ENCODE measurements around the gene SLC6A8. TPM values are rescaled to one million over a fixed set of nuclear protein-coding genes. Genes with fewer than 3 reads are reported as not detected.

The SLC6A8 gene
- total and polyA plus RNA-seq, 2 of the 4 experiments (the other 2 are of a cell fraction): 7.2 to 25.5 TPM

DNA sequence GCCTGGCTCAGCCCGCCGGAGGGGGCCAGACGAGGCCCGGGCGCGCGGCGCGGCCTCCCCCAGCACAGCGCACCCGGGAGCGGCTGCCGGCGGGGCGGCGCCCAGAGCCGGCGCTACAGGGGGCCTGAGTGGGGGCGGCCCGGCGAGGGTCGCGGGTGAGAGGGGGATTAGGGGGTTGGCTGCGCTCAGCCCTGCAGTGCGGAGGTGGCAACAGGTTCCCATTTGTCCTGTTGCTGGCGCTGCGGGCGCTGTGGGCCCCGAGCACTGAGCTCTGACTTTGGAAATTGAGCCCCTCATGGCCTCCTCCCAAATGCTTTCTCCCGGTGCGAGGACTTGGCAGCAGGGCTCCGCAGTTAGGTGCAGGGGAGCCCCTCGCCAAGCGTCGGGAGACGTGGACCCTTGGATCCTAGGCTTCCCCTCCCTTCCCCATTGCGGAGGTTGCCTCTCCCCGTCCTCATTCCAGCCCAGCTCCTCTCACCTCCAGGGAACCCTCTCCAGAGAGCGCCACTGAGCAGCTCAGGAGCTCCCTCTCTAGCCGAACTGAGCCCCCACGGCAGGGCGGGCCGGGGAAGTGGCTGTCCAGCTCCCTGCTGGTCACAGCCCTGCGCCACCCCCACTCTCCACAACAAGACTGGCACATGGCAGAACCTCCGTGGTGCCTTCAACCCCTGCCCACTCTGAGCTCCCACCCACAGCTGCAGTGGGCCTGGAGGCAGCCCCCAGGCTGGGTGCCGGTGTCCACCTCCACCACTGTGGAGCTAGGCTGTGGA lies 43.2 kb upstream of the SLC6A8 start:
- dilution Hi-C loops (cut with HindIII; ENCODE audit: low sequenced_read_pairs, unreplicated experiment): no loop called here
- H3K27me3 ChIP-seq (ENCODE audit: control insufficient read depth, insufficient read depth, low read length): peaks cover 66% of the 10 kb centered on the region
- ATAC-seq (ENCODE audit: low read depth): no peak

More for the DNA sequence above, 43.2 kb upstream of the SLC6A8 start:
- BruUV-seq (replicated peaks): no TSS peak
- H2AFZ ChIP-seq (replicated peaks; ENCODE audit: low read length, poor library complexity): peak overlapping the region; percentile 43
- H2BK120ac ChIP-seq (ENCODE audit: low read depth, low read length): no peak overlapping the region
- TF ChIP-seq NFE2L2 (IDR thresholded peaks at IDR 0.05; ENCODE audit: low read depth, low read length): no peak
- ChIA-PET POLR2A (ENCODE audit: unreplicated experiment) (no interaction called here), CTCF (interaction anchor here (0.6 kb wide), 1 partner anchor 12 kb away, joined by 3 read pairs; no protein-coding TSS in a partner anchor)
- no peak overlapping the region for H4K5ac ChIP-seq (ENCODE audit: low read depth, low read length)
- H3K23ac ChIP-seq (ENCODE audit: low read depth, low read length): no peak overlapping the region
- no peak overlapping the region for H2BK20ac ChIP-seq (ENCODE audit: low read depth, low read length)
- peaks cover 4% of the 10 kb centered on the region; the same call in 1 of the 2 replicates for H3K9me3 ChIP-seq (ENCODE audit: control insufficient read depth, insufficient read depth, low read length)
- no peak overlapping the region for H3K4ac ChIP-seq (ENCODE audit: low read depth, low read length)
- H2BK5ac ChIP-seq (ENCODE audit: low read depth, low read length, poor library complexity, severe bottlenecking): no peak overlapping the region
- H3K4me1 ChIP-seq (ENCODE audit: control insufficient read depth, insufficient read depth, low read length): no peaks in the 10 kb centered on the region
- H3K4me2 ChIP-seq (ENCODE audit: low read depth, low read length): no peak overlapping the region
- H3K79me1 ChIP-seq (ENCODE audit: low read depth in 1 of 2, low read length in 2 of 2): no peaks in the 10 kb centered on the region
- no peak overlapping the region for H4K91ac ChIP-seq (ENCODE audit: insufficient read depth, low read depth, low read length)
- H3K18ac ChIP-seq (ENCODE audit: low read depth, low read length): no peak overlapping the region
- no peak overlapping the region for H2BK15ac ChIP-seq (ENCODE audit: low read depth, low read length)
- 25% methylated on average over 7 of the region's 46 CpGs; no CpG with 5 or more reads in 1 of the 2 experiments for WGBS, 2 experiments (ENCODE audit: extremely low coverage in 2 of 2, insufficient read length in 1 of 2)
- DNase-seq: no peak
- in situ Hi-C loops (cut with MboI; ENCODE audit: low sequenced_read_pairs): no loop called here
- intact Hi-C loops (cut with micrococcal nuclease): loop anchor here (1.0 kb wide), 1 partner anchor 34 kb away; no protein-coding TSS in a partner anchor
- no peak overlapping the region for H3K9ac ChIP-seq (ENCODE audit: low read depth, low read length)
- H3K56ac ChIP-seq (ENCODE audit: extremely low read depth, insufficient read depth, low read length): no peak overlapping the region
- H4K8ac ChIP-seq (ENCODE audit: low read depth in 2 of 2, low read length in 2 of 2): no peak overlapping the region
- no peak overlapping the region for H2AK9ac ChIP-seq (replicated peaks; ENCODE audit: low read depth, low read length, poor library complexity)
- H2AK5ac ChIP-seq (ENCODE audit: low read depth, low read length): no peak overlapping the region
- no peak overlapping the region for H3K4me3 ChIP-seq (ENCODE audit: insufficient read depth, low read depth, low read length)
- no peaks in the 10 kb centered on the region for H3K9me1 ChIP-seq (ENCODE audit: insufficient read depth, low read length)
- H3K14ac ChIP-seq (replicated peaks; ENCODE audit: low read depth, low read length): no peak overlapping the region
- H3K36me3 ChIP-seq (ENCODE audit: control insufficient read depth, insufficient read depth, low read length): no peaks in the 10 kb centered on the region
- H4K20me1 ChIP-seq (ENCODE audit: insufficient read depth, low read length): no peaks in the 10 kb centered on the region
- no peak overlapping the region for H3K27ac ChIP-seq (ENCODE audit: insufficient read depth, low read length)
